ENCODE results near the gene MRPL46. TPM values are rescaled to one million over a fixed set of nuclear protein-coding genes. Genes with fewer than 3 reads are reported as not detected.

MRPL46 gene
- total RNA-seq, 1 donor from 2014 or later = 19.3 TPM

DNA sequence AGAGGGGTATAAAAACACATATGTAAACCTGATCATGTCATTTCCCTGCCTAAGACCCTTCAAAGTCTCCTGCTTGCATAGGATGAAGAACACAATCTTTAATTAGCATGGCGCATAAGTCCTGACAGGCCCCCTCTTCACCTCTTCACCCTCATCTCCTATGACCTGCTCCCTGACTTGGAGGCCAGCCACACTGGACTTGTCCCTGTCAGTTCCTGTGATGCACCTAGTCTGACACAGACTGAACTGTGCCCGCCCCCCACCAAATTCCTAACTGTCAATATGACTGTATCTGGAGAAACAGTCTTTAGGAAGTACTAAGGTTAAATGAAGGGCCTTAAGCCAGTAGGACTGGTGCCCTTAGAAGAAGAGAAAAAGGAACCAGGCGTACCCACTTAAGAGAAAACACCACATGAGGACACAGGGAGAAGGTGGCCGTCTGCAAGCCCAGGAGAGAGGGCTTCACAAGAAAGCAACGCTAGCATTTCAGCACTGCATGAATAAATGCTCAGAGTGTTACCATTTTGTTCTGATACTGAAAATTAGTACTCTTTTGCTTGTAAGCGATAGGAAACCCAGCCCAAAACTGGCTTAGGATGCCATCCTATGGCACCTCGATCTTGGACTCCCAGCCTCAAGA is 34.0 kb downstream of the MRPL46 start:
- peaks cover 8% of the 10 kb centered on the region for H3K4me1 Mint-ChIP-seq (ENCODE audit: low read depth, unreplicated experiment)
- DNase-seq = no peak
- peaks cover 9% of the 10 kb centered on the region for H3K27me3 Mint-ChIP-seq (ENCODE audit: unreplicated experiment)
- TF ChIP-seq, protein P1, sequence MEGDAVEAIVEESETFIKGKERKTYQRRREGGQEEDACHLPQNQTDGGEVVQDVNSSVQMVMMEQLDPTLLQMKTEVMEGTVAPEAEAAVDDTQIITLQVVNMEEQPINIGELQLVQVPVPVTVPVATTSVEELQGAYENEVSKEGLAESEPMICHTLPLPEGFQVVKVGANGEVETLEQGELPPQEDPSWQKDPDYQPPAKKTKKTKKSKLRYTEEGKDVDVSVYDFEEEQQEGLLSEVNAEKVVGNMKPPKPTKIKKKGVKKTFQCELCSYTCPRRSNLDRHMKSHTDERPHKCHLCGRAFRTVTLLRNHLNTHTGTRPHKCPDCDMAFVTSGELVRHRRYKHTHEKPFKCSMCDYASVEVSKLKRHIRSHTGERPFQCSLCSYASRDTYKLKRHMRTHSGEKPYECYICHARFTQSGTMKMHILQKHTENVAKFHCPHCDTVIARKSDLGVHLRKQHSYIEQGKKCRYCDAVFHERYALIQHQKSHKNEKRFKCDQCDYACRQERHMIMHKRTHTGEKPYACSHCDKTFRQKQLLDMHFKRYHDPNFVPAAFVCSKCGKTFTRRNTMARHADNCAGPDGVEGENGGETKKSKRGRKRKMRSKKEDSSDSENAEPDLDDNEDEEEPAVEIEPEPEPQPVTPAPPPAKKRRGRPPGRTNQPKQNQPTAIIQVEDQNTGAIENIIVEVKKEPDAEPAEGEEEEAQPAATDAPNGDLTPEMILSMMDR (IDR thresholded peaks at IDR 0.05; ENCODE audit: partially characterized antibody, unreplicated experiment) = no peak
- H3K36me3 Mint-ChIP-seq (ENCODE audit: unreplicated experiment) = no peaks in the 10 kb centered on the region
- H3K9me3 Mint-ChIP-seq (ENCODE audit: unreplicated experiment) = peaks cover 10% of the 10 kb centered on the region
- H3K27ac Mint-ChIP-seq (ENCODE audit: unreplicated experiment) = no peak overlapping the region
- no peak overlapping the region for H3K4me3 Mint-ChIP-seq (ENCODE audit: unreplicated experiment)

DNA sequence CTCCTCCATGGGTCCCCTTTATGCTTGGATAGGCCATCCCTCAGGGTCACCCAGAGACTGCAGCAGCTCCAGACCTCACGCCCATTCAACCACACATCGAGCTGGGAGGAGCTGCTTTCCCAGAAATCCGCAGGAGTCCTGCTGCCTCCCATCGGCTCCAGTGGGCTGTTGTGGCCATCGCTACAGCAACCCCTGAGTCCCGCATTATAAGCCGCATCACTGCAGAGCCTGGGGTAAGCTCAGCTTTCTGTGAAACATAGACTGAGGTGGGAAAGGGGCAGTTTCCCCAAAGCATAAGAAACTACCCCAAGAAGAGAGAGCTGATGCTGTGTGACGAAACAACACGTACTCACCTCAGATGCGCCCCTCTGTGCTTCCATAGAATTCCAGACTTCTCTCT is 35.7 kb downstream of the MRPL46 start:
- no peak overlapping the region for H3K27ac Mint-ChIP-seq (ENCODE audit: unreplicated experiment)
- no peak for DNase-seq
- peaks cover 8% of the 10 kb centered on the region for H3K4me1 Mint-ChIP-seq (ENCODE audit: low read depth, unreplicated experiment)
- no peak overlapping the region for H3K4me3 Mint-ChIP-seq (ENCODE audit: unreplicated experiment)
- peaks cover 9% of the 10 kb centered on the region for H3K27me3 Mint-ChIP-seq (ENCODE audit: unreplicated experiment)
- peaks cover 7% of the 10 kb centered on the region for H3K9me3 Mint-ChIP-seq (ENCODE audit: unreplicated experiment)
- TF ChIP-seq, protein P1 (IDR thresholded peaks at IDR 0.05; ENCODE audit: partially characterized antibody, unreplicated experiment) = no peak
- no peaks in the 10 kb centered on the region for H3K36me3 Mint-ChIP-seq (ENCODE audit: unreplicated experiment)

DNA sequence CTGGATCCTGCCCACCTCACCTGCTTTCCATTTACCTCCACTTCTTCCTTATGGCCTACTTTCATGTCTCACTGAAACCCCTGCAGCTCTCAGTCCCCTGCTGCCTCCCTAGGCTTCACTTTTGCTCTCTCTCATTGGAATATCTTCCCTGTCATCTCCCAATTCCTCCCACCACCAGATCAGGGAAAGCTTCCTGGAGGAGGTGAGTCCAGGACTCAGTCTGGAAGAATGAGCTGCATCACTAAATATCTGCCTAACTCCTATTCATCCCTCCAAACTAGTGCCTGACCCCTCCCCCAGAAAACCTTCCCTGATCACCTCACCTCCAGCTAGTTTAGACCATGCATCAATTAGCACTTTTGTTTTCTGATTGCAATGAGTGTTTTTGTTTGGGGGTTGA is 37.1 kb downstream of the MRPL46 start:
- Mint-ChIP-seq H3K27me3 (ENCODE audit: unreplicated experiment) (peaks cover 9% of the 10 kb centered on the region), H3K27ac (ENCODE audit: unreplicated experiment) (no peak overlapping the region), H3K9me3 (ENCODE audit: unreplicated experiment) (no peaks in the 10 kb centered on the region), H3K36me3 (ENCODE audit: unreplicated experiment) (no peaks in the 10 kb centered on the region), H3K4me3 (ENCODE audit: unreplicated experiment) (no peak overlapping the region), H3K4me1 (ENCODE audit: low read depth, unreplicated experiment) (no peaks in the 10 kb centered on the region)
- TF ChIP-seq, protein P1 (IDR thresholded peaks at IDR 0.05; ENCODE audit: partially characterized antibody, unreplicated experiment) = no peak
- no peak for DNase-seq

DNA sequence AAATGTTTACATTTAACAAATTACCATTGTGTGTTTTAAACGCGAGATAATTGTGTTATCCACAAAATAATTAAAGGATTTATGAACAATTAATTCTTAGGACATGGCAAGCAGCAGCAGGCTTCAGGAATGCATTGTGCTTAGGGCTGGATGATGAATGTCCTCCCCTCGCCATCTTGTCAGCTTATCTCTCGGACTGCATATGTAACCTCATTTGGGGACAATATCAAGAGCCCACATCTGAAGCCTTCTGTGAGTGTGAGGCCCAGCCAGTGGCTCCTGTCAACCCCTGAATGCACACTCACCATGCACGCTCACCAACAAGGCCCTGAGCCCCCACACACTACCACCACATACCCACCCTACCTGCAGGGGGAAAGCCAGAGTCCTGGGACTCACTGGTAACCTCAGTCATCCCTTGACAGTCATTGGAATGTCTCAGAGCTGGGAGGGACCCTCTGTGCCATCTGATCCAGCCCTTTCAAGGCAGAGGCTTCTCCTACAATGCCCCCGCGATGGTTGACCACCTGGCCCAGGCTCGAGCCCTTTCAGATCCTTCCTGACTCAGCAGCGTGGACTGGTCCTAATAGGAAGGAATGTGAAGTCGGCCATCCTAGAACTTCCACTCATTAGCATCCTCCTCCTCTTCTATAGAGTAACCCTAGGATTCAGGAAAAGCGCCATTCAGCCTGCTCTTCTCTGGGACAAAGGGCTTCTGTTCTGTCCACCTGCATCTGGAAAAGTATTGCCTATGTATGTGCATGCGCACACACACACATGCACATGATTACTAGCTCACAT is 38.2 kb downstream of the MRPL46 start:
- Mint-ChIP-seq H3K9me3 (ENCODE audit: unreplicated experiment) (no peaks in the 10 kb centered on the region), H3K4me3 (ENCODE audit: unreplicated experiment) (no peak overlapping the region), H3K4me1 (ENCODE audit: low read depth, unreplicated experiment) (no peaks in the 10 kb centered on the region), H3K27ac (ENCODE audit: unreplicated experiment) (no peak overlapping the region), H3K27me3 (ENCODE audit: unreplicated experiment) (peaks cover 9% of the 10 kb centered on the region), H3K36me3 (ENCODE audit: unreplicated experiment) (no peaks in the 10 kb centered on the region)
- DNase-seq = no peak
- TF ChIP-seq, protein P1 (IDR thresholded peaks at IDR 0.05; ENCODE audit: partially characterized antibody, unreplicated experiment) = no peak

DNA sequence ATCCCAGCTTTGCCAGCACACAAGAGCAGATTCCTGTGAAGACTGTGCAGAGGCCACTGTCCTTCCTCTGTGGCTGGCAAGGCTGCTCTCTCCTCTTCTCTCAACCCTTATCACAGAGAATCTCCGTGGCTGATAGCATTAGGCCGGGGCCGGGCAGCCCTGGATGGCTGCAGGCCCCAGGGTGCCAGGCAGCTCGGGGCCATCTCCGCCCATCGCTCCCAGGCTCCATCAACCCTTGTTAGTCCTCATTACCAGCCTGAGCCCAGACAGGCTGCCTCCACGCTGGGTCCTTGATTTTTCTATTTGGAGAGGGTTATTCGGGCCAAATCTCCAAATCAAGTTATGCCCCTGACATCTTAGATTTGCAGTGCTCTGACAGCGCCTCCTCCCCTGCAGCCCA is 39.1 kb downstream of the MRPL46 start:
- H3K4me1 Mint-ChIP-seq (ENCODE audit: low read depth, unreplicated experiment) = no peaks in the 10 kb centered on the region
- H3K27ac Mint-ChIP-seq (ENCODE audit: unreplicated experiment) = no peak overlapping the region
- no peaks in the 10 kb centered on the region for H3K36me3 Mint-ChIP-seq (ENCODE audit: unreplicated experiment)
- no peaks in the 10 kb centered on the region for H3K9me3 Mint-ChIP-seq (ENCODE audit: unreplicated experiment)
- no peak for DNase-seq
- TF ChIP-seq, protein P1 (IDR thresholded peaks at IDR 0.05; ENCODE audit: partially characterized antibody, unreplicated experiment) = no peak
- H3K27me3 Mint-ChIP-seq (ENCODE audit: unreplicated experiment) = peaks cover 7% of the 10 kb centered on the region
- no peak overlapping the region for H3K4me3 Mint-ChIP-seq (ENCODE audit: unreplicated experiment)

Measured in glutamatergic neuron (in vitro differentiated cells).